HG03457 (cell line): Measurements from ENCODE around the gene PIK3CA.
"Not testable (repeated sequence)": the region's sequence is repeated elsewhere in the genome, so short reads cannot be mapped to it uniquely, and the experiment has no call there.

Experiments
- ATAC-seq: cut with Tn5 transposase; IDR thresholded peaks from one replicate; pipeline ENCODE4 v1.9.1; 2021; ENCODE audit warnings: moderate number of reproducible peaks; ENCODE audit not compliant: unreplicated experiment

PIK3CA gene

DNA sequence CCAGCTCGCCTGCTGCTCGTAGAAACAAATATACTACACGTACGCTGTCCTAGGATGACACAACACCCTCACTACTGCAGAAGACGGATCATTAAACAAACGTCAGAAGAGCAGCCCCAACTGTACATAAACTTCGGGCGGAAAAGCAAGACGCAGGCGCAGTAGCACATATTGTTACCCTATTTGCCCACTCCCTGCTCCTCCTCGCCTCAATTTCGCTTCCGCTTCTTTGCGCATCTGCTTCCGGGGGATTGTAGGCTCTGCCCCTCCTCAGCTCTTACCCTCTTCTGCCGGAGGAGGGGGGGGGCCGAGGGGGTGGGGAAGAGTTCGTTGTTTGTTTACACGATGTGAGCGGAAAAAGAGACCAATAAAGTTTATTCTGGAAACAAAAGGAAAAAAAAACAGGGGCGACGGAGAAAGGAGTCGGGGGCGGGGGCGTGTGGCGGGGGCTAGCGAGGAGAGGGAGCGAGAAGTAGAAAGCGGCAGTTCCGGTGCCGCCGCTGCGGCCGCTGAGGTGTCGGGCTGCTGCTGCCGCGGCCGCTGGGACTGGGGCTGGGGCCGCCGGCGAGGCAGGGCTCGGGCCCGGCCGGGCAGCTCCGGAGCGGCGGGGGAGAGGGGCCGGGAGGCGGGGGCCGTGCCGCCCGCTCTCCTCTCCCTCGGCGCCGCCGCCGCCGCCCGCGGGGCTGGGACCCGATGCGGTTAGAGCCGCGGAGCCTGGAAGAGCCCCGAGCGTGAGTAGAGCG lies at the start of gene PIK3CA:
Gene PIK3CA (plus strand): TSS at position 485 of the 743 bp plus-strand sequence. CDS start 50,469 bp downstream, outside the sequence.
- peak; percentile 68 for ATAC-seq

DNA sequence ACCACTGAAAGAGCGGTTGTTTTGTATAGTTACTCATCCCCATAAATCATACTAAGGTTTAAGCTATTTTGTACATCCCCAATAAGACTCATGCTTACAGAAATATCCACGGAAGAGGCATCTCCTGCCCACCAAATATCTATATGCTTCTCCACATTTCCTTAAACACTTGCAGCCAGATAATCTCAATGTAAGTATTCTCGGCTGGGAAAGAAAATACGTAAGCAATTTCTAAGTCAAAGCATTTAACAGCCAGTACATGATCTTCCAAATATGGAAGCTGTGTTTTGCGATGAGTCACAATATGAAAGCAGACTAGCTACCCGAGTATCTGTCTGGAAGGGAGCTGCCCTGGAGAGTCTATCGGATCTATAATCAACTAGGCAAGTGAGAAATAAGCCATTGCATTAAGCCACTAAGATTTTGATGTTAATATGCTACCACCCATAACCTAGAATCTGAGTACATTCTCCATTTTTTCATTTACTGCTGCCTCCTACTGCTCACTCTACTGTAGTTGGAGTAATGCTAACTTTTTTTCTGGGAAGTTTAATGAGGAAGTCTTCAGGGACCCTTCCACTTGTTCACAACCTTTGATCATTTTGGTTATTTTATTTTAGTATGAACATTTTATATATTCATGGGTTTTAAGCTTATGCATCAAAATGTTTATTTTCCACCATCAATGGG lies 49.6 kb upstream of the PIK3CA start:
- ATAC-seq, result no peak

DNA sequence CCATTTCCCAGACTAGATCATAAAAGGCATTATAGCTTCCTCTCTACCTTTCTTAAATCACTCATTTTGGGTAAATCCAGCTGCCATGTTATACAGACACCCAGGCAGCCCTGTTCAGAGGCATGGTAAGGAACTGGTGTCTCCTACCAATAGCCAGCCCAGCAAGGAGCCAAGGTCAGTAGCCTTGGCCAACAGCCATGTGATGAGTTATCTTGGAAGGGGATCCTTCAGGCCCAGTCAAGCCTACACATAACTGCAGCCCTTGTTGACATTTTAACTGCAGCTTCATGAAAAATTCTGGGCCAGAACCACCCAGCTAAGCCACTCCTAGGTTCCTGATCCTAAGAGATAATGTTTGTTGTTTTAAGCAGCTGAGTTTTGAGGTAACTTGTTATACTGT lies 47.5 kb upstream of the PIK3CA start:
- no peak for ATAC-seq

DNA sequence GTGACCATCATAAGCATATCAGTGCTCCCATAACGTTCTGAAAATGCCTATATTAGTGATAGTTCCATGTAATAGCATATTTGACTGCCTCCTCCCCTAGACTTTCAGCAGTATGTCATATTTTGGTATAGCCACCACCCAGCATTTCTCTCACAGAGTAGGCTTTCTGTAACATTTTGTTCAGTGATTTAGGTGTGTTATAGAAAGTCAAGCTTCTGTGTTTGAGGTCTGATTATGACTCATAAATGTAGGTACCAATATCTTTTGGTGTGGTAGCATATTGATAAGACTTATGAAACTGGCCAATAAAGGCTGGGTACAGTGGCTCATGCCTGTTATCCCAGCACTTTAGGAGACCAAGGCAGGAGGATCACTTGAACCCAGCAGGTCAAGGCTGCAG lies 42.3 kb upstream of the PIK3CA start:
- ATAC-seq, result no peak

DNA sequence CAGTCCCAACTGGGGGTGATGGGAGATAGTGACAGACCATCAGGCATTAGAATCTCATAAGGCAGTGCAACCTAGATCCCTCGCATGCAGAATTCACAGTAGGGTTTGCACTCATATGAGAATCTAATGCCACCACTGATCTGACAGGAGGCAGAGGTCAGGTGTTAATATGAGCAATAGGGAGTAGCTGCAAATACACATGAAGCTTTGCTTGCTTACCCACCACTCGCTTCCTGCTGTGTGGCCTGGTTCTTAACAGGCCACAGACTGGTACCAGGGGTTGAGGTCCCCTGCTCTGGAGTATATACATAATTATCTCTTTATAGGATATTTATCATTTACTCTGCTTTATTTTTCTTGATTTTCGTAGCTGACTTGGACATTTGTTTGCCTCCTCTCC lies 40.5 kb upstream of the PIK3CA start:
- ATAC-seq, result no peak

DNA sequence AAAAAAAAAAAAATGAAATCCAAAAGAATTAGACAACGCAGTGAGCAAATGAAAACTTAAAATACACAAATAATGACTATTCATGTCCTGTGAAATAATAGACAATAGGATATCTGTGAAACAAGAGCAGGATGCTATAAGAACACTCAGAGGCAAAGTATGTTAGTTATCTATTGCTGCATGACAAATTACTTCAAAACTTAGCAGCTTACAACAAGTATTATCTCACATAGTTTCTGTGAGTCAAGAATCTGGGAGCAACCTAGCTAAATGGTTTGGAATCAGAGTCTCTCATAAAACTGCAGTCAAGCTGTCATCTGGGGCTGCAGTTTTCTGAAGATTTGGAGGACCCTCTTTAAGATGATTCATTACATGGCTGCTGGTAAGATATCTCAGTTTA lies 40.1 kb upstream of the PIK3CA start:
- no peak for ATAC-seq

DNA sequence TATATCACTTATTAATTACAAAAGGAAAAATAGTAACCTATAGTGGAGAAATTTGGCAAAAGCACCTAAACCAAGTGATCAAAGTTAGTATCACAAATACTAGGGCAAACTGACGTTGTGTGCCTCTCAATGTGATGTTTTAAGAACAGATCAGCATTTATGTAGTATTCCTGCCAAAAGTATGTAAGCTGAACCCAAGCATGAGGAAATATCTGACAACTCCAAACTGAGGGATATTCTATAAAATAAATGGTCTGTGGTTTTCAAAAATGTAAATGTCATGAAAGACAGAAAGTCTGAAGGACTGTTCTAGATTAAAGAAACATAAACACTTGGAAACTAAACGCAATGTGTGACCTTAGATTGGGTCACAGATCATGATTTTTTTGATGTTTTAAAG lies 34.3 kb upstream of the PIK3CA start:
- ATAC-seq, result no peak

DNA sequence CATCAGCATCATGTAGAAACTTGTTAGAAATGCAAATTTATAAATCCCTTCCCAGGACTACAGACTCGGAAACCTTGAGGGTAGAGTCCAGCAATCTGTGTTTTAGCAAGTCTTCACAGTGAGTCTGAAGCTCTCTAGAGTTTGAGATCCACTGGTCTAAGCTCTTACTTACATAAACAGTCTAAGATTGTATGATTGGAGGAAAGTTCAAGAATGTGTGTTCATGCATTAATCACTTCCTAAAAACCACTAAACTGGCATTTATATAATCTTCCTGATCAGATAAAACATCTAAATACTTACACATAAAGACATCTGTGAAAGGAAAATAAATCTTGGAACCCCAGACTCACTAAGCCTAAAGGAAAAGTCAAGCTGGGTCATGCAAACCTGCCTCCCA lies 32.7 kb upstream of the PIK3CA start:
- not testable (repeated sequence) for ATAC-seq

DNA sequence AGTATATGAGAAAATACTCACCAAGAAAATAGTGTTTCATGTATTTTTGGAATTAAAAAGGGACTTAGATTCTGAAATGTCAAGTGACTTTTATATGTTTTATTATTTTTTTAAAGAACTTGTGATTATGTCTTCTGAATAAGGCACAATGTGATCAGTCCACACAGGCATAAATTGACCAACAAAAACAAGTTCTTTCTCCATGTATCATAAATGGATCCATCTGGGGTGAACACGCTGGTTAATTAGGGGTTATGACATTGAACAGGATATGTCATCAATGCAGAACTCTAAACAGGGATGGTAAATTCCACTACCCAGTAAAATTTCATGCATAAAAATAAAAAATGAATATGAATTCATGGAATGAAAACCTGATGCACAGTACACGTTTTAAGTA lies 31.3 kb upstream of the PIK3CA start:
- no peak for ATAC-seq

DNA sequence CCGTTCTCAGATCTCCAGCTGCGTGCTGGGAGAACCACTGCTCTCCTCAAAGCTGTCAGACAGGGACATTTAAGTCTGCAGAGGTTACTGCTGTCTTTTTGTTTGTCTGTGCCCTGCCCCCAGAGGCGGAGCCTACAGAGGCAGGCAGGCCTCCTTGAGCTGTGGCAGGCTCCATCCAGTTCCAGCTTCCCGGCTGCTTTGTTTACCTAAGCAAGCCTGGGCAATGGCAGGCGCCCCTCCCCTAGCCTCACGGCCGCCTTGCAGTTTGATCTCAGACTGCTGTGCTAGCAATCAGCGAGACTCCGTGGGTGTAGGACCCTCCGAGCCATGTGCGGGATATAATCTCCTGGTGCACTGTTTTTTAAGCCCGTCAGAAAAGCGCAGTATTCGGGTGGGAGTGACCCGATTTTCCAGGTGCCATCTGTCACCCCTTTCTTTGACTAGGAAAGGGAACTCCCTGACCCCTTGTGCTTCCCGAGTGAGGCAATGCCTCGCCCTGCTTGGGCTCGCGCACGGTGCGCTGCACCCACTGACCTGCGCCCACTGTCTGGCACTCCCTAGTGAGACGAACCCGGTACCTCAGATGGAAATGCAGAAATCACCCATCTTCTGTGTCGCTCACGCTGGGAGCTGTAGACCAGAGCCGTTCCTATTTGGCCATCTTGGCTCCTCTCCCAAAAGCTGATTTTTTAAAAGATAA lies 15.8 kb upstream of the PIK3CA start:
- ATAC-seq, result not testable (repeated sequence)

DNA sequence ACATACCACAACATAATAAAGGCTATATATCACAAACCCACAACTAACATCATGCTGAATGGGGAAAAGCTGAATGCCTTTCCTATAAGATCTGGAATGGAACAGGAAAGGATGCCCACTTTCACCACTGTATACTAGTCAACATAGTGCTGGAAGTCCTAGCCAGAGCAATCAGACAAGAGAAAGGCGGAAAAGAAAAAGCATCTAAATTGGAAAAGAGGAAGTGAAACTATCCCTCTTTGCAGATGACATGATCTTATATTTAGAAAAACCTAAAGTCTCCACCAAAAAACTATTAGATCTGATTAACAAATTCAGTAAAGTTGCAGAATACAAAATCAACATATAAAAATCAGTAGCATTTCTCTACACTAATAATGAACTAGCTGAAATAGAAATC lies 14.6 kb upstream of the PIK3CA start:
- no peak for ATAC-seq

DNA sequence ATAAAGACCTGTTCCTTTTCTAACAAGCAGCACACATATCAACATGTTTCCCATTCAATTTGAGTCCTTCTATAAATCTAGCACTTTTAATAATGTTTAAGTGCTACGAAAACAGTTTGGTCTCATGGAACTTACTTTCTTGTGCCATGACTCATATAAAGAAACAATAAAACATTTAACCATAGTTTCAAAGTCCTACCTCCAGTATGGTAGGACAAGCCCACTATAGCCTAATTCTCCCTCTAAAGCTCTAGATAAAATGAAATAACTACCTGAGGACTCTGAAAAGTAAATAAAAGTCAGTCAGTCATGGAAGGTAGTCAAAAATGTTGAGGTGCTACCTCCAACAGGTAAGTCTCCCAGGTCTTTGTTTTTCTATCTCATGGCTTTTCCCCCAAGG lies 12.0 kb upstream of the PIK3CA start:
- ATAC-seq, result no peak

DNA sequence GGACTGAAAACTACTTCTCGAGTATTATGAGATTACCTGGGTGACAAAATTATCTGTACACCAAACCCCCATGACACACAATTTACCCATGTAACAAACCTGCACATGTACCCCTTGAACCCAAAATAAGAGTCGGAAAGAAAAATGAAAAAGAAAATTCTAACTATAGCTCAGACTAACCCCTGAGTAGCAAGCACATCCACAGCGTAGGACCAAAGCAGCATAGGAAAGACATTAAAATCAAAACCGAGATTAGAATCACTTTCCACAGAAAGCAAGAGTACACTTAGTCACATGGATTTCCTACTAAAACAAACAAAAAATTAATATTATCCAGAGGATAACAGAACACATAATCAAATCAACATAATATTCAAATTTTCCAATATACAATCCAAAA lies 6.3 kb upstream of the PIK3CA start:
- ATAC-seq, result no peak

DNA sequence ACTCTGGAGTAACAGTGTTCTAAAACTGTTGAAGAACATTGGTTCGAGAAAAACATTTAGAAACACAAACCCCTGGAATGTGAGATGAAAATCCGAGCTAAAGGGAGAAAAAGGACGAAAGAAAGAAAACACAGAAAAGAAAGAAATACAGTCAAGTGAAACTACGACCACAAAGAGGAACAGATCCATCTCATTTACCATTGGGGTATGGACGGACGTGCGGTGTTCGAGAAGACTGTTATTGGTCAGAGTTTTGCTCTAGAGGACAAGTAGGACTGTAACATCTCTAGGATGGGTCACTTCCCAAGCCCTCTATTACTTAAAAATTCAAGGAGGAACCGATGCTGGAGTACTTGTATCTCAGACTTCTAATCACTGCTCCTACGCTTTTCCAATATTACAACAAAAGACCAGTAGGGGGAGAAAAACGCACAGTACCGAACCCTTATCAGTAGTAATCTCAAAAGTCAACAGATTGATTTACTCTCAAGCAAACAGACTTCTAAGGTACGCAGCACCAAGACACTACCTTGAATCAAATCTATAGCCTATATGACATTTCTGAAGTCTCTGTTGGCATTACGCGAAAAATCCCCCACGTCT lies 1.1 kb upstream of the PIK3CA start:
- peak; percentile 23 for ATAC-seq

DNA sequence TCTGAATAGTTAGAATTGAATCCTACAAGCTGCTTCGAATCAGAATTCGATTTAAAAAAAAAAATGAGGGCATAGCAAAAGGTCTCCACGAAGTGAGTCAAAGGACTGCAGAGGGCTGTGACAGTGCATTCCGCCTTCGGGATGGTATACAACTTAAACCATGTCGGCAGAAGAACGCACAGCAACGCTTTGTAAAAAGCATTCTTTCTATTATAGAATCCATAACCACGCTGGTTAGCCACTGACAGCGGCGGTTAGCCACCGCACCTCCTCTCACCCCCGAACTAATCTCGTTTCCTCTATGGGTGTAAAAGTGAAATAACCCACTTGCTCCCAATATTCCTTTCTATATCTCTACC lies 664 bp upstream of the PIK3CA start:
- peak; percentile 26 for ATAC-seq

DNA sequence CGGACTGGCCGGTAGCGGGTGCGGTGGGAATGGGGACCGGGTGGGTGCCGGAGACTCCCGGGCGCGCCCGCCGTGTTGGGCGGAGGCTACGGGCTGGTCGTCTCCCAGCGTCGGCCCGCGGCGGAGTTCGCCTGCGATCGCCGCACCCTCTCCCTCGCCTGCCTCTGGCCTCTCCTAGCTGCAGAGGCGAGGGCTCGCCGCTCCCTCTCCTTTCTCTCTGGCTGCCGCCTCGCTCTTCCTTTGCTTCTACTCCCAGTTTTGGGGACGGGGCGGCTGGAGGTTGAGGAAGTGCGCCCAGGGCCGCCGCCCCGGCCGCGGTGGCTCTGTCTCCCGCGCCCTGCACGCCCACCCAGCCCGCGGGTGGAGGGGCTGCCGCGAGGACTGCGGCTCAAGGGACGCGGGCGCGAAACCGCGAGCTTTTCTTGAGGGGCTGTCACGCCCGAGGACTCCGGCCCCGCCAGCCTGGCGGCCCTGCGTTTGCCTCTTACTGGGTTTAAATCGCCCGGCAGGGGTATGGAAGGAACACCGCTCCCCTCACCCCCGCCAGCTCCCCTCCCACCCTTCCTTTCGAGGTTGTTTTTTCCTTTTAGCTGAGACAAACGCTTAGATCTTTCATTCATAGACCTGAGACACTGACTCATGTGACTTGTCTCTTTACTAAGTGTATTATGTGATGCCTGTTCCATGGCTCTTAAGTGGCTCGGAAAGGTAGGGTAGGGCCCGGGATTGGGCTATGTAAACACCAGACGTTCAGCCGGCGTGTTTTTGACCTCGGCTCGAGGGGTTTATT lies 654 bp downstream of the PIK3CA start:
- ATAC-seq, result peak; percentile 14

DNA sequence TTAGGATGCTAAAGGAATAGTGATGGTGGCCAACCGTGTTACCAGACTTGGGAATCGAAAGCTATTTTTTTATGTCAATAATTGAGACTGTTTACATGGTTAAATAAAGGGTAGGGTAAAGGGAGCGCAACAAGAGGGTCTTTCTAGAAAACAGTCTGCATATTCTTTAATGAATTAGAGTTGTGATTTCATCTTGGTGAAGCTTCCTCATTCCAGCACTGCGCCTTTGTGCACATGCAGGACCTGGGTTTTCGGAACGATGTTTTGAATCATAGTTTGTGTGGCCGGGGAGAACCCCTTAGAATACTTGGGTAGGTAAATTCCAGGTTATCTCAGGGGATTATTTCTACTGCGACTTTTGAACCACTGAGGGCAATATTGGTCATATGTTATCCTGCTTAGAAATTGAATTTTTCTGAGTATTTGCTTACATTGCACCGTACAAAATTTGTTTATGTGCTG lies 1.3 kb downstream of the PIK3CA start:
- peak; percentile 34 for ATAC-seq

DNA sequence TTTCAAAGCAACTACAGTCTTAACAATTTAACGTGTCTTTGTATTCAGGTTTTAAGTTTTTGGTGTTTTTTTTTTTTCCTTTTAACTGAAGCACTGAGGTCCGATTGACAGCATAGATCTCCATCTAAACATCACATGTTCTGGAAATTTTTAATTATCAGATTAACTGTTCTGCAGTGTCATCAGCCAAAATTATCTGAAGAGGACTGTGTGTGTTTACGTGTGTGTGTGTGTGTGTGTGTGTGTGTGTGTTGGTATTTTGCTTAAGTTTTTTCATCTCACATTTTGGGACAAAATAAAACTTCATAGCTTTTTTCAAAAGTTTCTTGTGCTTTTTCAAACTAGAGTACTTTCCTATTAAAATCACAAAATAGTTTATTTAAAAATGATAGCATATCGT lies 1.8 kb downstream of the PIK3CA start:
- no peak for ATAC-seq

DNA sequence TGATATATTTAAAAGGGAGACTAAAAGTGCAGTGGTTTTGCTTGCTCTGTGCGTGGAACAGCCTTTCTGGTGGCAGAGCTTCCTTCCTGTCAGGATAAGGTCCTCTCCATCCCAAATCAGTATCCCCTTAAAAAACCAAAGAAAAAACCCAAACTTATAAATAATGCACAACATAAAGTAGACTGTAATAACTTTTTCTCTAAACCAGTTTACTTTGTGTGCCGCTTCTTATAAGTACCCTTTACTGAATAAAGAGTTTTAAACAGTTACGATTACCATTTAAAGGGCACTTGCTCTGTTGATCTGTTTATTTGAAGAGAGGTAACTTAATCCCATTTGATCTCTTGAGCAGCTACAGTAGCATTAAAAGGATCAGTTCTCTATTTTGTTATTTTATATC lies 2.5 kb downstream of the PIK3CA start:
- no peak for ATAC-seq

DNA sequence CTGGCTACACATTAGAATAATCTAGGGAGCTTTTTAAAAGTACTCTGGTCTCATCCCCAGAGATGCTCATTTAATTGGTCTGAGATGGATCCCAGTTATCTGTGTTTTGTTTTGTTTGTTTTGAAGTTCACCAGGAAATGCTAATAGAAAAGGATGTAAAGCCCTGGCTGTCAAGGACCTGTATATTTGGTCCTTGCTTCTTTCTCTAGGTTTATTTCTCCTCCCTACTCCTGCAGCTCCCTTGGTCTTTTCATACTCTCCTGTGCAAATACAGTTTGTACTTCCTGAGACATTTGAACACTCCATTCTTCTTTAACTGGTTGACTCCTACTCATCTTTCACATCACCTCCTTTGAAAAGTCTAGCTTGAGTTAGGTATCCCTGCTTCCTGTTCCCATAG lies 3.3 kb downstream of the PIK3CA start:
- no peak for ATAC-seq

DNA sequence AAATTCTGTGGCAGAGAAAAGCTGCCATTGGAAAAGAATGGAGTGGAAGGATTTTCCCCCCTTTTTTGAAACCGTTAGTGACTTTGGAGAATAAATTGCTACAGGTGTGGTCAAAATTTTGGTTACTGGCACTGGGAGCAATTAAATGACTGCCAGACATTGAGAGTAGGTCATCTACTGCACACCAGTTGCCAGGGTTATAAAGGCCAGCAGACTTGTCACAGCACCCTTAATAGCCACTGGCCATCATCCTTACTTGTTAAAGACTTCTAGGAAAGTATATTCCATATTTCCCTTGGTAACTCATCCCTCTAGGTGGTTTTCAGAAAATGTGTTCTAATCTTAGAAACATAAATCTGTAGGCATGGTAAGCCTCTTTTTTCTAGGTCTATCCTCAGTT lies 8.0 kb downstream of the PIK3CA start:
- ATAC-seq, result no peak
